ENCODE measurements around the gene UST.

DNA sequence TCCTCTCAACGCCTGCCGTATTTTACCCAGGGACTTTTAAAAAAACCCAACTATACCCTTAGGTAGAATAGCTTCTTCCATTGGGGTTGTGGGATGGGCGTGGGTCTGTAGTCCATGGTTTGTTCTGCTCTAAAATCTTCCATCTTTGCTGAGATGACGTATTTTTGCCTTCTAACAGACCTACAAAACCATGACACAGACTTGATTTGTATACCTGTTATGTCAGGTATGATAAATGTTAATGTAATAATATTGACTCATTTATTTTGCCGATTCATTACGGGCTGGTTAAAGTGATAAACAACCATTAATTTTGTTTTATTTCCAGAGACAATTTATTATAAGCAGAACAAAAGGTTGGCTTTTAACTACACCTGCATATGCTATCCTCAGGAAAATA, 48.7 kb downstream of the UST start:
- TF ChIP-seq, protein P1, sequence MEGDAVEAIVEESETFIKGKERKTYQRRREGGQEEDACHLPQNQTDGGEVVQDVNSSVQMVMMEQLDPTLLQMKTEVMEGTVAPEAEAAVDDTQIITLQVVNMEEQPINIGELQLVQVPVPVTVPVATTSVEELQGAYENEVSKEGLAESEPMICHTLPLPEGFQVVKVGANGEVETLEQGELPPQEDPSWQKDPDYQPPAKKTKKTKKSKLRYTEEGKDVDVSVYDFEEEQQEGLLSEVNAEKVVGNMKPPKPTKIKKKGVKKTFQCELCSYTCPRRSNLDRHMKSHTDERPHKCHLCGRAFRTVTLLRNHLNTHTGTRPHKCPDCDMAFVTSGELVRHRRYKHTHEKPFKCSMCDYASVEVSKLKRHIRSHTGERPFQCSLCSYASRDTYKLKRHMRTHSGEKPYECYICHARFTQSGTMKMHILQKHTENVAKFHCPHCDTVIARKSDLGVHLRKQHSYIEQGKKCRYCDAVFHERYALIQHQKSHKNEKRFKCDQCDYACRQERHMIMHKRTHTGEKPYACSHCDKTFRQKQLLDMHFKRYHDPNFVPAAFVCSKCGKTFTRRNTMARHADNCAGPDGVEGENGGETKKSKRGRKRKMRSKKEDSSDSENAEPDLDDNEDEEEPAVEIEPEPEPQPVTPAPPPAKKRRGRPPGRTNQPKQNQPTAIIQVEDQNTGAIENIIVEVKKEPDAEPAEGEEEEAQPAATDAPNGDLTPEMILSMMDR (IDR thresholded peaks at IDR 0.05) = no peak
- TF ChIP-seq EZH2 (IDR thresholded peaks at IDR 0.05; ENCODE audit: borderline replicate concordance, insufficient read depth, low read depth, low read length, poor library complexity, severe bottlenecking) = no peak
